ENCODE measurements around the gene KIAA1328. TPM values are rescaled to one million over a fixed set of nuclear protein-coding genes. Genes with fewer than 3 reads are reported as not detected.

KIAA1328 gene
- total and polyA plus RNA-seq, 8 donors, result 8.4 to 27.6 (median 22.9) TPM

GRCh38 chr18:37276111-37276890 lies 447.4 kb downstream of the KIAA1328 start:
- Histone ChIP-seq H3K27ac (no peak overlapping the region), H3K9me3 (no peaks in the 10 kb centered on the region), H3K36me3 (no peaks in the 10 kb centered on the region), H3K27me3 (peaks cover 28 to 80% of the 10 kb centered on the region in 2 donors), H3K4me3 (no peak overlapping the region), H3K4me1 (no peaks in the 10 kb centered on the region)
- ATAC-seq, result no peak
- DNase-seq, result peak in 1 of 4 donors; percentile 27
- TF ChIP-seq CTCF (IDR thresholded peaks at IDR 0.05), result no peak
- intact Hi-C loops (cut with DNase I), result no loop called here

- no peaks in the 10 kb centered on the region for H3K36me3 ChIP-seq
- DNase-seq, result no peak
- no peaks in the 10 kb centered on the region for H3K4me1 ChIP-seq
- no peaks in the 10 kb centered on the region for H3K9me3 ChIP-seq
- ATAC-seq, result no peak
- intact Hi-C loops (cut with DNase I), result no loop called here
- TF ChIP-seq CTCF (IDR thresholded peaks at IDR 0.05), result no peak
- H3K27me3 ChIP-seq, result peaks cover 28 to 70% of the 10 kb centered on the region in 2 donors
- H3K27ac ChIP-seq, result no peak overlapping the region
- no peak overlapping the region for H3K4me3 ChIP-seq
These were observed 448.9 kb downstream of the KIAA1328 start for GRCh38 chr18:37277804-37278203.

Other genes with a start within 250 kb of the KIAA1328 start
- gene TPGS2, start 125 bp upstream of the KIAA1328 start, total RNA-seq, result 10 to 100 TPM; 58.3 to 92.3 TPM
- 100 to 1,000 TPM; 143 to 200 (median 168) TPM for gene TPGS2, start 125 bp upstream of the KIAA1328 start, polyA plus RNA-seq (ENCODE audit: insufficient read length in 6 of 6)

Measured in left lung (tissue), 10 donors.